ENCODE results near the gene NGFR. TPM values are rescaled to one million over a fixed set of nuclear protein-coding genes. Genes with fewer than 3 reads are reported as not detected.

NGFR gene
- total and polyA plus RNA-seq, 9 of the 15 experiments (the other 6 are each of a cell fraction or from before 2014, with no cell fraction given): 0.07 to 0.23 (median 0.13) TPM; not detected in 4

DNA sequence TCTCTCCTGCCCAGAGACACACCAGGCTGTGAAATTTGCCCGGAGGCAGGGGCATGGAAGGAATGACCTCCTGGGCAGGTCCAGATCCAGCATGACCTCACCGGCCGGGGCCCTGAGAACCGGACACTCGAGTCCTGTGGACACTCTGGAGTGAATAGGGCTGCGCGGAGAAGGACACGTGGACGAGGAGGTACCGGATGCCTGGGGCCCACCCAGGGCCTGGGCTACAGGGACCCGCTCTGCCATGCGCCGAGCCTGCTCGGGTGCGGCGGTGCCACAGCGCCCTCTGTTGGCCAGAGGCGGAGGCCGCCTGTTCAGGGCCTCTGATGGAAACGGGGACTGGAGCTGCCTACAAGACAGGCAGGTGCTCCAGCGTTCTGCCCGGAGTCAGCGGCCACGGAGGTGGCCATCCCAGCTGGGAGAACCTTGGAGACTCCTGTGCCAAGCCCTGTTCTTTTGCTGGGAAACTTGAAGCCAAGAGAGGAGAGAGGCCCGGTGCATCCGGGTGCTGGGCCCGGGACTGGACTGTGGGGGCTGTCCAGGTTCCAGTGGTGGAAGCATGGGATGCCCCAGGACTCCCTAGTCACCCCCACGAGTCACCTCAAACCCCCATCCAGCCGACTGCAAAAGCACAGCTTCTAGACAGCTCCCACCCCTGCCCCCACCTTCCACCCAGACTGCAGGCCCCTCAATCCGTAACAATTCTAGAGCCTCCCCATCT is 61.3 kb downstream of the NGFR start:
- peak; percentile 83 to 91 (median 90) for DNase-seq (ENCODE audit: extremely low read depth in 1 of 4, low spot score in 3 of 4)
- H4K20me1 ChIP-seq (replicated peaks; ENCODE audit: control insufficient read depth, insufficient read depth, low read length): no peaks in the 10 kb centered on the region
- no peaks in the 10 kb centered on the region for H3K79me2 ChIP-seq (ENCODE audit: control insufficient read depth, insufficient read depth, low read length)
- H3K27me3 ChIP-seq (ENCODE audit: control insufficient read depth in 2 of 2, insufficient read depth in 2 of 2, low read length in 2 of 2): peaks cover 0 to 6% of the 10 kb centered on the region in 2 experiments; a peak in 2 of 5 replicates
- H3K27ac ChIP-seq (ENCODE audit: extremely low read depth, low read depth, low read length): no peak overlapping the region
- intact Hi-C loops (cut with micrococcal nuclease): loop anchor here (1.0 to 5.0 kb wide), 2 partner anchors 148 to 239 kb away; no protein-coding TSS in a partner anchor
- POLR2A ChIA-PET: interaction anchor here (0.6 to 1.2 kb wide), 3 partner anchors 125 to 832 kb away, joined by 3 to 4 read pairs (median 4); no protein-coding TSS in a partner anchor
- H3K4me2 ChIP-seq (ENCODE audit: insufficient read depth, low read length): peak overlapping the region; percentile 23; the same call in 1 of the 2 replicates
- H3K9me1 ChIP-seq (ENCODE audit: control insufficient read depth, insufficient read depth, low read length): no peaks in the 10 kb centered on the region
- peak; percentile 99 for ATAC-seq
- in situ Hi-C loops (cut with MboI): no loop called here
- H3K4me1 ChIP-seq (replicated peaks in 1 of 2; ENCODE audit: control insufficient read depth in 2 of 2, insufficient read depth in 2 of 2, low read length in 2 of 2): peaks cover 0 to 14% of the 10 kb centered on the region in 2 experiments; a peak in 3 of 5 replicates
- no peak overlapping the region for H3K4me3 ChIP-seq
- FAIRE-seq: peak; percentile 80
- H2AFZ ChIP-seq (ENCODE audit: low read depth, low read length): peak overlapping the region; percentile 81
- H3K9me3 ChIP-seq (replicated peaks; ENCODE audit: control insufficient read depth, insufficient read depth, low read depth, low read length): no peaks in the 10 kb centered on the region
- no peaks in the 10 kb centered on the region for H3K36me3 ChIP-seq (ENCODE audit: control insufficient read depth, insufficient read depth, low read length)
- no TSS peak for BruUV-seq (replicated peaks)
- H3K9ac ChIP-seq (ENCODE audit: insufficient read depth in 1 of 2, low read depth in 2 of 2, low read length in 2 of 2): peak overlapping the region in 1 of 2 experiments; percentile 72; a peak in 2 of 4 replicates
- CTCF ChIA-PET (ENCODE audit: low intra/inter-chr PET ratio): interaction anchor here (0.7 to 3.8 kb wide), 12 partner anchors 14 to 603 kb away, joined by 3 to 29 read pairs (median 10); no protein-coding TSS in a partner anchor
- 18% methylated on average over 20 of the region's 30 CpGs for WGBS (ENCODE audit: insufficient coverage, low coverage, missing lambda C conversion rate)
- TF ChIP-seq ZSCAN32 (CRISPR knock-in tag; IDR thresholded peaks at IDR 0.05) (no peak), ZNF311 (CRISPR knock-in tag; IDR thresholded peaks at IDR 0.05) (no peak), L3MBTL2 (IDR thresholded peaks at IDR 0.05) (peak; percentile 31), ZFP30 (CRISPR knock-in tag; IDR thresholded peaks at IDR 0.05; ENCODE audit: borderline replicate concordance) (no peak), HNRNPUL1 (IDR thresholded peaks at IDR 0.05; ENCODE audit: low read length) (no peak)
- TF ChIP-seq, protein P1, sequence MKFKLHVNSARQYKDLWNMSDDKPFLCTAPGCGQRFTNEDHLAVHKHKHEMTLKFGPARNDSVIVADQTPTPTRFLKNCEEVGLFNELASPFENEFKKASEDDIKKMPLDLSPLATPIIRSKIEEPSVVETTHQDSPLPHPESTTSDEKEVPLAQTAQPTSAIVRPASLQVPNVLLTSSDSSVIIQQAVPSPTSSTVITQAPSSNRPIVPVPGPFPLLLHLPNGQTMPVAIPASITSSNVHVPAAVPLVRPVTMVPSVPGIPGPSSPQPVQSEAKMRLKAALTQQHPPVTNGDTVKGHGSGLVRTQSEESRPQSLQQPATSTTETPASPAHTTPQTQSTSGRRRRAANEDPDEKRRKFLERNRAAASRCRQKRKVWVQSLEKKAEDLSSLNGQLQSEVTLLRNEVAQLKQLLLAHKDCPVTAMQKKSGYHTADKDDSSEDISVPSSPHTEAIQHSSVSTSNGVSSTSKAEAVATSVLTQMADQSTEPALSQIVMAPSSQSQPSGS (CRISPR knock-in tag; IDR thresholded peaks at IDR 0.05): no peak
- TF ChIP-seq, protein P2, sequence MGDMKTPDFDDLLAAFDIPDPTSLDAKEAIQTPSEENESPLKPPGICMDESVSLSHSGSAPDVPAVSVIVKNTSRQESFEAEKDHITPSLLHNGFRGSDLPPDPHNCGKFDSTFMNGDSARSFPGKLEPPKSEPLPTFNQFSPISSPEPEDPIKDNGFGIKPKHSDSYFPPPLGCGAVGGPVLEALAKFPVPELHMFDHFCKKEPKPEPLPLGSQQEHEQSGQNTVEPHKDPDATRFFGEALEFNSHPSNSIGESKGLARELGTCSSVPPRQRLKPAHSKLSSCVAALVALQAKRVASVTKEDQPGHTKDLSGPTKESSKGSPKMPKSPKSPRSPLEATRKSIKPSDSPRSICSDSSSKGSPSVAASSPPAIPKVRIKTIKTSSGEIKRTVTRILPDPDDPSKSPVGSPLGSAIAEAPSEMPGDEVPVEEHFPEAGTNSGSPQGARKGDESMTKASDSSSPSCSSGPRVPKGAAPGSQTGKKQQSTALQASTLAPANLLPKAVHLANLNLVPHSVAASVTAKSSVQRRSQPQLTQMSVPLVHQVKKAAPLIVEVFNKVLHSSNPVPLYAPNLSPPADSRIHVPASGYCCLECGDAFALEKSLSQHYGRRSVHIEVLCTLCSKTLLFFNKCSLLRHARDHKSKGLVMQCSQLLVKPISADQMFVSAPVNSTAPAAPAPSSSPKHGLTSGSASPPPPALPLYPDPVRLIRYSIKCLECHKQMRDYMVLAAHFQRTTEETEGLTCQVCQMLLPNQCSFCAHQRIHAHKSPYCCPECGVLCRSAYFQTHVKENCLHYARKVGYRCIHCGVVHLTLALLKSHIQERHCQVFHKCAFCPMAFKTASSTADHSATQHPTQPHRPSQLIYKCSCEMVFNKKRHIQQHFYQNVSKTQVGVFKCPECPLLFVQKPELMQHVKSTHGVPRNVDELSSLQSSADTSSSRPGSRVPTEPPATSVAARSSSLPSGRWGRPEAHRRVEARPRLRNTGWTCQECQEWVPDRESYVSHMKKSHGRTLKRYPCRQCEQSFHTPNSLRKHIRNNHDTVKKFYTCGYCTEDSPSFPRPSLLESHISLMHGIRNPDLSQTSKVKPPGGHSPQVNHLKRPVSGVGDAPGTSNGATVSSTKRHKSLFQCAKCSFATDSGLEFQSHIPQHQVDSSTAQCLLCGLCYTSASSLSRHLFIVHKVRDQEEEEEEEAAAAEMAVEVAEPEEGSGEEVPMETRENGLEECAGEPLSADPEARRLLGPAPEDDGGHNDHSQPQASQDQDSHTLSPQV (IDR thresholded peaks at IDR 0.05): no peak
- TF ChIP-seq, protein P3, sequence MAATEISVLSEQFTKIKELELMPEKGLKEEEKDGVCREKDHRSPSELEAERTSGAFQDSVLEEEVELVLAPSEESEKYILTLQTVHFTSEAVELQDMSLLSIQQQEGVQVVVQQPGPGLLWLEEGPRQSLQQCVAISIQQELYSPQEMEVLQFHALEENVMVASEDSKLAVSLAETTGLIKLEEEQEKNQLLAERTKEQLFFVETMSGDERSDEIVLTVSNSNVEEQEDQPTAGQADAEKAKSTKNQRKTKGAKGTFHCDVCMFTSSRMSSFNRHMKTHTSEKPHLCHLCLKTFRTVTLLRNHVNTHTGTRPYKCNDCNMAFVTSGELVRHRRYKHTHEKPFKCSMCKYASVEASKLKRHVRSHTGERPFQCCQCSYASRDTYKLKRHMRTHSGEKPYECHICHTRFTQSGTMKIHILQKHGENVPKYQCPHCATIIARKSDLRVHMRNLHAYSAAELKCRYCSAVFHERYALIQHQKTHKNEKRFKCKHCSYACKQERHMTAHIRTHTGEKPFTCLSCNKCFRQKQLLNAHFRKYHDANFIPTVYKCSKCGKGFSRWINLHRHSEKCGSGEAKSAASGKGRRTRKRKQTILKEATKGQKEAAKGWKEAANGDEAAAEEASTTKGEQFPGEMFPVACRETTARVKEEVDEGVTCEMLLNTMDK (IDR thresholded peaks at IDR 0.05; ENCODE audit: borderline replicate concordance, insufficient read depth, low read depth, low read length, poor library complexity, severe bottlenecking): peak; percentile 71
- TF ChIP-seq, protein P4, sequence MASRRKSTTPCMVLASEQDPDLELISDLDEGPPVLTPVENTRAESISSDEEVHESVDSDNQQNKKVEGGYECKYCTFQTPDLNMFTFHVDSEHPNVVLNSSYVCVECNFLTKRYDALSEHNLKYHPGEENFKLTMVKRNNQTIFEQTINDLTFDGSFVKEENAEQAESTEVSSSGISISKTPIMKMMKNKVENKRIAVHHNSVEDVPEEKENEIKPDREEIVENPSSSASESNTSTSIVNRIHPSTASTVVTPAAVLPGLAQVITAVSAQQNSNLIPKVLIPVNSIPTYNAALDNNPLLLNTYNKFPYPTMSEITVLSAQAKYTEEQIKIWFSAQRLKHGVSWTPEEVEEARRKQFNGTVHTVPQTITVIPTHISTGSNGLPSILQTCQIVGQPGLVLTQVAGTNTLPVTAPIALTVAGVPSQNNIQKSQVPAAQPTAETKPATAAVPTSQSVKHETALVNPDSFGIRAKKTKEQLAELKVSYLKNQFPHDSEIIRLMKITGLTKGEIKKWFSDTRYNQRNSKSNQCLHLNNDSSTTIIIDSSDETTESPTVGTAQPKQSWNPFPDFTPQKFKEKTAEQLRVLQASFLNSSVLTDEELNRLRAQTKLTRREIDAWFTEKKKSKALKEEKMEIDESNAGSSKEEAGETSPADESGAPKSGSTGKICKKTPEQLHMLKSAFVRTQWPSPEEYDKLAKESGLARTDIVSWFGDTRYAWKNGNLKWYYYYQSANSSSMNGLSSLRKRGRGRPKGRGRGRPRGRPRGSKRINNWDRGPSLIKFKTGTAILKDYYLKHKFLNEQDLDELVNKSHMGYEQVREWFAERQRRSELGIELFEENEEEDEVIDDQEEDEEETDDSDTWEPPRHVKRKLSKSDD (conservative IDR thresholded peaks at IDR 0.05; ENCODE audit: low read length): no peak
